Measurements from ENCODE around the gene LONP2.

DNA sequence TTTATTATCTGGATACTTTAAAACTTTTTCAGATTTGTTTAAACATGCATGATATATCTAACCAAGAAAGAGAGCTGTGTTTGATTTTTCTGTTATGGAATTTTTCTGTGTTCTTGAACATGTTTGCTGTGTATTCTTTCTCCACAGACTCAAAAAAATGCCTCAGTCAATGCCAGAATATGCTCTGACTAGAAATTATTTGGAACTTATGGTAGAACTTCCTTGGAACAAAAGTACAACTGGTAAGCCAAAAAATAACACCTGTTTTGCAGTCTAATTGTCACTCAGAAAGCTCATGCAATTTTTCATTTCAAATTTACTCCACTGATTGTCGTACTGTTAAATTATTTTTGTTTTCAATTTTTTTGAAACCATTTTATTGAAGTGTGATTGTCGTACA is 18.5 kb downstream of the LONP2 start:
- TF ChIP-seq, protein P1, sequence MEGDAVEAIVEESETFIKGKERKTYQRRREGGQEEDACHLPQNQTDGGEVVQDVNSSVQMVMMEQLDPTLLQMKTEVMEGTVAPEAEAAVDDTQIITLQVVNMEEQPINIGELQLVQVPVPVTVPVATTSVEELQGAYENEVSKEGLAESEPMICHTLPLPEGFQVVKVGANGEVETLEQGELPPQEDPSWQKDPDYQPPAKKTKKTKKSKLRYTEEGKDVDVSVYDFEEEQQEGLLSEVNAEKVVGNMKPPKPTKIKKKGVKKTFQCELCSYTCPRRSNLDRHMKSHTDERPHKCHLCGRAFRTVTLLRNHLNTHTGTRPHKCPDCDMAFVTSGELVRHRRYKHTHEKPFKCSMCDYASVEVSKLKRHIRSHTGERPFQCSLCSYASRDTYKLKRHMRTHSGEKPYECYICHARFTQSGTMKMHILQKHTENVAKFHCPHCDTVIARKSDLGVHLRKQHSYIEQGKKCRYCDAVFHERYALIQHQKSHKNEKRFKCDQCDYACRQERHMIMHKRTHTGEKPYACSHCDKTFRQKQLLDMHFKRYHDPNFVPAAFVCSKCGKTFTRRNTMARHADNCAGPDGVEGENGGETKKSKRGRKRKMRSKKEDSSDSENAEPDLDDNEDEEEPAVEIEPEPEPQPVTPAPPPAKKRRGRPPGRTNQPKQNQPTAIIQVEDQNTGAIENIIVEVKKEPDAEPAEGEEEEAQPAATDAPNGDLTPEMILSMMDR (IDR thresholded peaks at IDR 0.05), result no peak
- TF ChIP-seq POLR2A (IDR thresholded peaks at IDR 0.05), result no peak

All from body of pancreas (tissue), 4 donors.